GM12878 (cell line): Measurements from ENCODE around the gene CDH4. TPM values are rescaled to one million over a fixed set of nuclear protein-coding genes. Genes with fewer than 3 reads are reported as not detected.

Source experiments
- ATAC-seq: fragments of 200-7000 bp; cut with Tn5 transposase; 3 replicates; pipeline ENCODE4 v1.9.1; 2020; ENCODE audit warnings: mild to moderate bottlenecking, moderate library complexity
- BruUV-seq: library from RNA; stranded (reverse); fragments of 400-500 nt; replicated peaks from 2 replicates; lab custom pipeline; 2021; lab: Mats Ljungman, UMichigan
- CTCF ChIA-PET: fragments of 300-600 bp; sonication (Branson Sonifier 250); formaldehyde crosslinking; extraction: SDS; loops from one replicate; lab custom pipeline; 2021; ENCODE audit warnings: inconsistent platforms; lab: Yijun Ruan, JAX
- POLR2A ChIA-PET: fragments of 350-600 bp; formaldehyde crosslinking; extraction: SDS; loops from one replicate; lab custom pipeline; 2021; ENCODE audit warnings: inconsistent platforms; lab: Charles Lee
- RAD21 ChIA-PET: fragments of 300-600 bp; sonication (Branson Sonifier 250); formaldehyde crosslinking; loops from one replicate; lab custom pipeline; 2023; ENCODE audit warnings: antibody characterized with exemption; ENCODE audit not compliant: unreplicated experiment; lab: Charles Lee
- SMC1A ChIA-PET: fragments of 300-600 bp; sonication (Branson Sonifier 250); formaldehyde crosslinking; loops from one replicate; lab custom pipeline; 2023; ENCODE audit not compliant: unreplicated experiment, uncharacterized antibody; lab: Charles Lee
- DNase-seq: peaks from one replicate; pipeline ENCODE4 v3.0.0-alpha.2; 2011; ENCODE audit warnings: low read depth, low spot score
- FAIRE-seq: peaks from 3 replicates; lab custom pipeline; 2011; peaks lifted over from hg19 to GRCh38; lab: Jason Lieb, UNC
- H2AFZ ChIP-seq: 2 replicates; pipeline ENCODE4 v1.6.0; 2011; ENCODE audit warnings: low read depth, low read length, control low read depth; ENCODE audit not compliant: control insufficient read depth
- H3K27ac ChIP-seq: 2 replicates; pipeline ENCODE4 v1.5.1; 2011; ENCODE audit warnings: control low read depth; ENCODE audit not compliant: control insufficient read depth, insufficient read depth
- H3K27me3 ChIP-seq, 2 experiments: replicated peaks in 1 of 2; 2 replicates each; pipeline versions ENCODE4 v1.6.0 to v1.6.1; 2011; ENCODE audit warnings: low read length in 1 of 2; ENCODE audit not compliant: control insufficient read depth in 2 of 2, insufficient read depth in 2 of 2
- H3K36me3 ChIP-seq, 2 experiments: 2 replicates each; pipeline ENCODE4 v1.5.1; 2011; ENCODE audit warnings: low read length in 1 of 2; ENCODE audit not compliant: control insufficient read depth in 2 of 2, insufficient read depth in 2 of 2
- H3K4me1 ChIP-seq: 2 replicates; pipeline ENCODE4 v1.6.1; 2011; ENCODE audit warnings: mild to moderate bottlenecking, low read length, moderate library complexity, mixed read lengths; ENCODE audit not compliant: control insufficient read depth, insufficient read depth
- H3K4me2 ChIP-seq: 2 replicates; pipeline ENCODE4 v1.6.0; 2011; ENCODE audit warnings: control low read depth; ENCODE audit not compliant: control insufficient read depth, insufficient read depth
- H3K4me3 ChIP-seq: fragments of 200-600 bp; sonication (generic); 2 replicates; pipeline ENCODE4 v1.5.1; 2016
- H3K79me2 ChIP-seq: 2 replicates; pipeline ENCODE4 v1.6.0; 2011; ENCODE audit warnings: low read length; ENCODE audit not compliant: control insufficient read depth, insufficient read depth
- H3K9ac ChIP-seq: 2 replicates; pipeline ENCODE4 v1.8.0; 2011; ENCODE audit warnings: low read length, control low read depth, mixed read lengths; ENCODE audit not compliant: control insufficient read depth, insufficient read depth
- H3K9me3 ChIP-seq: replicated peaks from 3 replicates; pipeline ENCODE4 v1.5.1; 2011; ENCODE audit warnings: mild to moderate bottlenecking, low read length; ENCODE audit not compliant: control insufficient read depth, insufficient read depth
- H4K20me1 ChIP-seq: 2 replicates; pipeline ENCODE4 v1.6.0; 2011; ENCODE audit not compliant: control insufficient read depth, insufficient read depth
- ATF7 ChIP-seq: fragments of 450-650 bp; IDR thresholded peaks from 2 replicates; pipeline ENCODE4 v1.6.1; 2016; ENCODE audit warnings: low read depth, mild to moderate bottlenecking
- CREB1 ChIP-seq: IDR thresholded peaks from 2 replicates; pipeline ENCODE4 v1.6.1; 2012; ENCODE audit warnings: low read depth, mild to moderate bottlenecking, inconsistent platforms
- EED ChIP-seq: sonication (generic); IDR thresholded peaks from 2 replicates; pipeline ENCODE4 v1.6.1; 2016; ENCODE audit warnings: antibody characterized with exemption, low read depth
- ETV6 ChIP-seq, 2 experiments: fragments of 450-650 bp in 1 of 2; IDR thresholded peaks in 1 of 2; conservative IDR thresholded peaks in 1 of 2; 2 replicates each; pipeline ENCODE4 v1.6.1; 2014; ENCODE audit warnings: antibody characterized with exemption in 1 of 2, borderline replicate concordance in 1 of 2, low read depth in 1 of 2, mild to moderate bottlenecking in 1 of 2, moderate library complexity in 1 of 2
- IKZF1 ChIP-seq: fragments of 450-650 bp; conservative IDR thresholded peaks from 2 replicates; pipeline ENCODE4 v1.6.1; 2017; ENCODE audit warnings: antibody characterized with exemption, mild to moderate bottlenecking
- MEF2A ChIP-seq: IDR thresholded peaks from 2 replicates; pipeline ENCODE4 v1.6.1; 2011; ENCODE audit warnings: low read depth, mild to moderate bottlenecking, low read length, moderate library complexity; ENCODE audit not compliant: insufficient read depth
- MXI1 ChIP-seq: fragments of 150-350 bp; IDR thresholded peaks from 2 replicates; pipeline ENCODE4 v1.6.1; 2011; ENCODE audit warnings: low read depth, mild to moderate bottlenecking, inconsistent platforms, low read length, improper control_type of control experiment
- NR2C2 ChIP-seq: IDR thresholded peaks from 2 replicates; pipeline ENCODE4 v1.6.1; 2011; ENCODE audit warnings: borderline replicate concordance, low read depth; ENCODE audit not compliant: control insufficient read depth, insufficient read length
- PAX5 ChIP-seq: IDR thresholded peaks from 2 replicates; pipeline ENCODE4 v1.6.1; 2011; ENCODE audit warnings: low read depth, low read length, borderline replicate concordance
- POLR2AphosphoS5 ChIP-seq: IDR thresholded peaks from 2 replicates; pipeline ENCODE4 v1.6.1; 2011; ENCODE audit warnings: mild to moderate bottlenecking, low read length, inconsistent platforms
- SRF ChIP-seq, 2 experiments: IDR thresholded peaks; 2 replicates each; pipeline ENCODE4 v1.6.1; 2011; ENCODE audit warnings: low read depth in 2 of 2, low read length in 2 of 2, mild to moderate bottlenecking in 1 of 2, moderate library complexity in 1 of 2
- STAT1 ChIP-seq: fragments of 450-650 bp; conservative IDR thresholded peaks from 2 replicates; pipeline ENCODE4 v1.6.1; 2014; ENCODE audit warnings: antibody characterized with exemption, mild to moderate bottlenecking
- TARDBP ChIP-seq: IDR thresholded peaks from 2 replicates; pipeline ENCODE4 v1.6.1; 2016; ENCODE audit warnings: borderline replicate concordance
- ZBED1 ChIP-seq: IDR thresholded peaks from 2 replicates; pipeline ENCODE4 v1.6.1; 2016; ENCODE audit warnings: borderline replicate concordance
- ZNF207 ChIP-seq: fragments of 450-650 bp; IDR thresholded peaks from 2 replicates; pipeline ENCODE4 v1.6.1; 2014; ENCODE audit warnings: antibody characterized with exemption, mild to moderate bottlenecking, borderline replicate concordance
- WGBS: methylation state at CpG from one replicate; pipeline ENCODE4 v1.1.6; 2016; ENCODE audit warnings: low lambda C conversion rate; ENCODE audit not compliant: insufficient replicate concordance, insufficient coverage; ENCODE audit errors: missing lambda C conversion rate; 5-methylcytosine and 5-hydroxymethylcytosine counted together
- in situ Hi-C: fragments of 300-500 bp; cut with MboI; formaldehyde crosslinking; loops from 9 replicates; pipeline ENCODE4 v1.14.3; 2018; ENCODE audit warnings: mixed read lengths
- intact Hi-C: fragments of 100-400 bp; cut with micrococcal nuclease; formaldehyde crosslinking; loops from one replicate; pipeline ENCODE4 v1.14.2; 2022; ENCODE audit not compliant: unreplicated experiment
- polyA plus RNA-seq, 11 experiments: library from polyadenylated mRNA; depleted of rRNA in 4 of 11; unstranded in 6 of 11; stranded (reverse) in 5 of 11; fragments of >200 nt; fragmentation: Nextera tagmentation in 4 of 11; fragmentation: Illumina TruSeq in 1 of 11; extraction: Ambion mirVana in 4 of 11; extraction: Trizol in 1 of 11; gene quantifications; 1 replicate in 1 of 11; 2 replicates in 10 of 11; pipeline versions ENCODE4 v1.2.1 to v1.2.3, GENCODE V29; 2011 to 2016; ENCODE audit warnings: inconsistent platforms in 2 of 11, missing spikeins in 2 of 11, low read depth in 1 of 11
- total RNA-seq, 4 experiments: library from RNA; depleted of rRNA in 3 of 4; stranded (reverse); fragments of >200 nt in 3 of 4; fragmentation: Illumina TruSeq in 1 of 4; extraction: Trizol in 1 of 4; gene quantifications; 2 replicates each; pipeline versions ENCODE4 v1.2.1 to v1.2.3, GENCODE V29; 2013 to 2021
- TF ChIP-seq, protein P1 (sequence below): fragments of 450-650 bp; IDR thresholded peaks from 2 replicates; pipeline ENCODE4 v1.6.1; 2016; ENCODE audit warnings: mild to moderate bottlenecking
- TF ChIP-seq, protein P2 (sequence below): fragments of 450-650 bp; formaldehyde crosslinking; IDR thresholded peaks from 2 replicates; pipeline ENCODE4 v1.5.0; 2022; ENCODE audit warnings: mild to moderate bottlenecking, missing genetic modification characterization
- TF ChIP-seq, protein P3 (sequence below): fragments of 450-650 bp; formaldehyde crosslinking; IDR thresholded peaks from 2 replicates; pipeline ENCODE4 v1.4.0; 2020; ENCODE audit warnings: mild to moderate bottlenecking, moderate library complexity

CDH4 gene
- total and polyA plus RNA-seq, 10 of the 15 experiments (the other 5 are each of a cell fraction or from before 2014, with no cell fraction given): not detected

DNA sequence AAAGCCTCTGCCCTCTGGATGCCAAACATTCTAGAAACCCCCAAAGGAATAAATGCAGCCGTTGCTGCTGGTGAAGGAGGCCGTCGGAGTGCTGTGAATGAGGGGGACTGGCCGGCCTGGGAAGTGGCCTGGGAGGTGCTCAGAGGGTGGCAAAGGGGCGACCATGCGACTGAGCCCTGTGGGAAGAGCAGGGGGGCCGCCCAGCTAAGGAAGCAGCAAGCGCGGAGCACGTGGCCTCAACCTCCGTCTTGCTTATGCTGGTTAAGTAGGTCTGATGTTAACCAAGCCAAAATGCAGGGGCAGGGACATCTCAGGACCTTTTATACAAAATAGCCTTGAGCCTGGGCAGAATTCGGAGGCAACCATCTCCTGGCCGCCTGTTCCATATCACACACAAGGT lies 432.1 kb downstream of the CDH4 start:
- Histone ChIP-seq H2AFZ (no peak overlapping the region), H3K79me2 (no peaks in the 10 kb centered on the region), H3K9me3 (no peaks in the 10 kb centered on the region), H3K27ac (no peak overlapping the region), H3K4me2 (no peak overlapping the region), H3K4me1 (no peaks in the 10 kb centered on the region), H3K4me3 (no peak overlapping the region), H3K36me3 (no peaks in the 10 kb centered on the region), H3K27me3 (no peaks in the 10 kb centered on the region), H3K9ac (no peak overlapping the region), H4K20me1 (no peaks in the 10 kb centered on the region)
- 42% methylated on average over 13 of the region's 13 CpGs for WGBS
- POLR2A ChIA-PET: no interaction called here
- TF ChIP-seq ZNF207 (no peak), TARDBP (no peak), IKZF1 (no peak), ATF7 (no peak), MXI1 (no peak), NR2C2 (no peak), EED (no peak), ETV6 (conservative IDR thresholded peaks at IDR 0.05 in 1 of 2, IDR thresholded peaks at IDR 0.05 in 1 of 2; ENCODE audit: borderline replicate concordance in 1 of 2, low read depth in 1 of 2) (no peak), SRF (IDR thresholded peaks at IDR 0.05; ENCODE audit: low read depth in 2 of 2, low read length in 2 of 2) (no peak), POLR2AphosphoS5 (no peak), MEF2A (no peak), CREB1 (no peak), PAX5 (no peak), STAT1 (no peak), ZBED1 (no peak)
- TF ChIP-seq, protein P1, sequence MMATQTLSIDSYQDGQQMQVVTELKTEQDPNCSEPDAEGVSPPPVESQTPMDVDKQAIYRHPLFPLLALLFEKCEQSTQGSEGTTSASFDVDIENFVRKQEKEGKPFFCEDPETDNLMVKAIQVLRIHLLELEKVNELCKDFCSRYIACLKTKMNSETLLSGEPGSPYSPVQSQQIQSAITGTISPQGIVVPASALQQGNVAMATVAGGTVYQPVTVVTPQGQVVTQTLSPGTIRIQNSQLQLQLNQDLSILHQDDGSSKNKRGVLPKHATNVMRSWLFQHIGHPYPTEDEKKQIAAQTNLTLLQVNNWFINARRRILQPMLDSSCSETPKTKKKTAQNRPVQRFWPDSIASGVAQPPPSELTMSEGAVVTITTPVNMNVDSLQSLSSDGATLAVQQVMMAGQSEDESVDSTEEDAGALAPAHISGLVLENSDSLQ: no peak
- TF ChIP-seq, protein P2, sequence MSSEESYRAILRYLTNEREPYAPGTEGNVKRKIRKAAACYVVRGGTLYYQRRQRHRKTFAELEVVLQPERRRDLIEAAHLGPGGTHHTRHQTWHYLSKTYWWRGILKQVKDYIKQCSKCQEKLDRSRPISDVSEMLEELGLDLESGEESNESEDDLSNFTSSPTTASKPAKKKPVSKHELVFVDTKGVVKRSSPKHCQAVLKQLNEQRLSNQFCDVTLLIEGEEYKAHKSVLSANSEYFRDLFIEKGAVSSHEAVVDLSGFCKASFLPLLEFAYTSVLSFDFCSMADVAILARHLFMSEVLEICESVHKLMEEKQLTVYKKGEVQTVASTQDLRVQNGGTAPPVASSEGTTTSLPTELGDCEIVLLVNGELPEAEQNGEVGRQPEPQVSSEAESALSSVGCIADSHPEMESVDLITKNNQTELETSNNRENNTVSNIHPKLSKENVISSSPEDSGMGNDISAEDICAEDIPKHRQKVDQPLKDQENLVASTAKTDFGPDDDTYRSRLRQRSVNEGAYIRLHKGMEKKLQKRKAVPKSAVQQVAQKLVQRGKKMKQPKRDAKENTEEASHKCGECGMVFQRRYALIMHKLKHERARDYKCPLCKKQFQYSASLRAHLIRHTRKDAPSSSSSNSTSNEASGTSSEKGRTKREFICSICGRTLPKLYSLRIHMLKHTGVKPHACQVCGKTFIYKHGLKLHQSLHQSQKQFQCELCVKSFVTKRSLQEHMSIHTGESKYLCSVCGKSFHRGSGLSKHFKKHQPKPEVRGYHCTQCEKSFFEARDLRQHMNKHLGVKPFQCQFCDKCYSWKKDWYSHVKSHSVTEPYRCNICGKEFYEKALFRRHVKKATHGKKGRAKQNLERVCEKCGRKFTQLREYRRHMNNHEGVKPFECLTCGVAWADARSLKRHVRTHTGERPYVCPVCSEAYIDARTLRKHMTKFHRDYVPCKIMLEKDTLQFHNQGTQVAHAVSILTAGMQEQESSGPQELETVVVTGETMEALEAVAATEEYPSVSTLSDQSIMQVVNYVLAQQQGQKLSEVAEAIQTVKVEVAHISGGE (CRISPR knock-in tag): no peak
- TF ChIP-seq, protein P3, sequence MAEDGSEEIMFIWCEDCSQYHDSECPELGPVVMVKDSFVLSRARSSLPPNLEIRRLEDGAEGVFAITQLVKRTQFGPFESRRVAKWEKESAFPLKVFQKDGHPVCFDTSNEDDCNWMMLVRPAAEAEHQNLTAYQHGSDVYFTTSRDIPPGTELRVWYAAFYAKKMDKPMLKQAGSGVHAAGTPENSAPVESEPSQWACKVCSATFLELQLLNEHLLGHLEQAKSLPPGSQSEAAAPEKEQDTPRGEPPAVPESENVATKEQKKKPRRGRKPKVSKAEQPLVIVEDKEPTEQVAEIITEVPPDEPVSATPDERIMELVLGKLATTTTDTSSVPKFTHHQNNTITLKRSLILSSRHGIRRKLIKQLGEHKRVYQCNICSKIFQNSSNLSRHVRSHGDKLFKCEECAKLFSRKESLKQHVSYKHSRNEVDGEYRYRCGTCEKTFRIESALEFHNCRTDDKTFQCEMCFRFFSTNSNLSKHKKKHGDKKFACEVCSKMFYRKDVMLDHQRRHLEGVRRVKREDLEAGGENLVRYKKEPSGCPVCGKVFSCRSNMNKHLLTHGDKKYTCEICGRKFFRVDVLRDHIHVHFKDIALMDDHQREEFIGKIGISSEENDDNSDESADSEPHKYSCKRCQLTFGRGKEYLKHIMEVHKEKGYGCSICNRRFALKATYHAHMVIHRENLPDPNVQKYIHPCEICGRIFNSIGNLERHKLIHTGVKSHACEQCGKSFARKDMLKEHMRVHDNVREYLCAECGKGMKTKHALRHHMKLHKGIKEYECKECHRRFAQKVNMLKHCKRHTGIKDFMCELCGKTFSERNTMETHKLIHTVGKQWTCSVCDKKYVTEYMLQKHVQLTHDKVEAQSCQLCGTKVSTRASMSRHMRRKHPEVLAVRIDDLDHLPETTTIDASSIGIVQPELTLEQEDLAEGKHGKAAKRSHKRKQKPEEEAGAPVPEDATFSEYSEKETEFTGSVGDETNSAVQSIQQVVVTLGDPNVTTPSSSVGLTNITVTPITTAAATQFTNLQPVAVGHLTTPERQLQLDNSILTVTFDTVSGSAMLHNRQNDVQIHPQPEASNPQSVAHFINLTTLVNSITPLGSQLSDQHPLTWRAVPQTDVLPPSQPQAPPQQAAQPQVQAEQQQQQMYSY (CRISPR knock-in tag): no peak
- intact Hi-C loops (no loop called here), in situ Hi-C loops (no loop called here)
- DNase-seq (no peak), FAIRE-seq (no peak), ATAC-seq (no peak)
- no TSS peak for BruUV-seq
- RAD21 ChIA-PET: no interaction called here
- SMC1A ChIA-PET: no interaction called here
- CTCF ChIA-PET: no interaction called here
